HCT116 (cell line): ENCODE data around the gene RBPMS2. TPM values are rescaled to one million over a fixed set of nuclear protein-coding genes. Genes with fewer than 3 reads are reported as not detected.

Experiments
- ATAC-seq: fragments of 200-7000 bp; cut with Tn5 transposase; 2 replicates; pipeline ENCODE4 v1.9.1; 2020; ENCODE audit warnings: mild to moderate bottlenecking, moderate library complexity
- BruUV-seq: library from RNA; stranded (reverse); fragments of 400-500 nt; replicated peaks from 2 replicates; lab custom pipeline; 2021; lab: Mats Ljungman, UMichigan
- CTCF ChIA-PET: fragments of 300-600 bp; sonication (Branson Sonifier 250); formaldehyde crosslinking; loops from one replicate; lab custom pipeline; 2021; ENCODE audit warnings: antibody characterized with exemption; lab: Charles Lee
- POLR2A ChIA-PET: fragments of 300-600, 350-600 bp; sonication (Branson Sonifier 250); formaldehyde crosslinking; loops from one replicate; lab custom pipeline; 2021; ENCODE audit warnings: antibody characterized with exemption; lab: Charles Lee
- RAD21 ChIA-PET, 2 experiments: fragments of 300-600 bp; sonication (Branson Sonifier 250); formaldehyde crosslinking; loops; one replicate each; lab custom pipeline; 2023; ENCODE audit warnings: low total read pairs in 2 of 2; ENCODE audit not compliant: uncharacterized antibody in 2 of 2, unreplicated experiment in 2 of 2, low non-redundant PET in 1 of 2; lab: Charles Lee
- DNase-seq: peaks from one replicate; pipeline ENCODE4 v3.0.0-alpha.2; 2010; ENCODE audit warnings: low read depth, low spot score
- H2AFZ ChIP-seq: fragments of 200-600 bp; shearing (Covaris generic), sonication (generic); 2 replicates; pipeline ENCODE4 v1.6.1; 2017; ENCODE audit warnings: low read depth, mixed run types, mixed read lengths, antibody characterized with exemption, low read length; ENCODE audit not compliant: poor library complexity, severe bottlenecking
- H3K27ac ChIP-seq: 2 replicates; pipeline ENCODE4 v1.5.1; 2012; ENCODE audit warnings: low read depth, low read length
- H3K27me3 ChIP-seq: fragments of 200-600 bp; sonication (generic); 2 replicates; pipeline ENCODE4 v1.6.1; 2016; ENCODE audit warnings: mixed run types, low read length, mixed read lengths; ENCODE audit not compliant: insufficient read depth
- H3K36me3 ChIP-seq, 2 experiments: fragments of 200-500 bp in 1 of 2; fragments of 200-600 bp in 1 of 2; sonication (Bioruptor generic) in 1 of 2; sonication (generic) in 1 of 2; 2 replicates each; pipeline versions ENCODE4 v1.5.1 to v1.6.1; 2014 to 2016; ENCODE audit warnings: low read length in 2 of 2, inconsistent platforms in 1 of 2, mixed read lengths in 1 of 2, mixed run types in 1 of 2; ENCODE audit not compliant: insufficient read depth in 2 of 2, control insufficient read depth in 1 of 2
- H3K4me1 ChIP-seq, 2 experiments: fragments of 200-600 bp in 1 of 2; sonication (generic) in 1 of 2; 2 replicates each; pipeline versions ENCODE4 v1.5.1 to v1.6.1; 2012 to 2017; ENCODE audit warnings: low read length in 2 of 2, inconsistent platforms in 1 of 2, mild to moderate bottlenecking in 1 of 2, mixed read lengths in 1 of 2, mixed run types in 1 of 2, moderate library complexity in 1 of 2; ENCODE audit not compliant: insufficient read depth in 2 of 2, control insufficient read depth in 1 of 2
- H3K4me2 ChIP-seq: fragments of 200-600 bp; sonication (generic); 2 replicates; pipeline ENCODE4 v1.6.1; 2017; ENCODE audit warnings: mixed run types, low read length, mixed read lengths
- H3K4me3 ChIP-seq, 2 experiments: fragments of 200-600 bp in 1 of 2; sonication (generic) in 1 of 2; replicated peaks in 1 of 2; 2 replicates each; pipeline ENCODE4 v1.5.1; 2011 to 2016; ENCODE audit warnings: low read length in 2 of 2, control low read depth in 1 of 2, low read depth in 1 of 2, mild to moderate bottlenecking in 1 of 2, mixed read lengths in 1 of 2, mixed run types in 1 of 2
- H3K79me2 ChIP-seq: fragments of 200-600 bp; sonication (generic); 2 replicates; pipeline ENCODE4 v1.6.1; 2017; ENCODE audit warnings: mild to moderate bottlenecking, mixed run types, low read length, moderate library complexity, mixed read lengths; ENCODE audit not compliant: insufficient read depth
- H3K9ac ChIP-seq: fragments of 200-600 bp; sonication (generic); 2 replicates; pipeline ENCODE4 v1.6.1; 2016; ENCODE audit warnings: low read length, mixed read lengths
- H3K9me2 ChIP-seq: fragments of 200-600 bp; sonication (generic), shearing (Covaris generic); 2 replicates; pipeline ENCODE4 v1.6.1; 2017; ENCODE audit warnings: mixed run types, mild to moderate bottlenecking, moderate library complexity; ENCODE audit not compliant: insufficient read depth
- H3K9me3 ChIP-seq, 2 experiments: fragments of 200-500 bp in 1 of 2; fragments of 200-600 bp in 1 of 2; sonication (Bioruptor generic) in 1 of 2; sonication (generic) in 1 of 2; 2 replicates each; pipeline ENCODE4 v1.6.1; 2014 to 2017; ENCODE audit warnings: low read length in 2 of 2, mixed read lengths in 2 of 2, inconsistent platforms in 1 of 2, low read depth in 1 of 2, mild to moderate bottlenecking in 1 of 2, mixed run types in 1 of 2, moderate library complexity in 1 of 2; ENCODE audit not compliant: control insufficient read depth in 1 of 2, insufficient read depth in 1 of 2
- H4K20me1 ChIP-seq: fragments of 200-600 bp; sonication (generic), shearing (Covaris generic); 2 replicates; pipeline ENCODE4 v1.6.1; 2017; ENCODE audit warnings: mixed run types, mild to moderate bottlenecking, moderate library complexity; ENCODE audit not compliant: insufficient read depth
- CBX3 ChIP-seq: IDR thresholded peaks from 2 replicates; pipeline ENCODE4 v1.6.1; 2012; ENCODE audit warnings: low read depth
- CEBPB ChIP-seq: IDR thresholded peaks from 2 replicates; pipeline ENCODE4 v1.6.1; 2012; ENCODE audit warnings: low read depth
- EGR1 ChIP-seq: IDR thresholded peaks from 2 replicates; pipeline ENCODE4 v1.6.1; 2012; ENCODE audit warnings: low read depth
- EZH2phosphoT487 ChIP-seq: fragments of 200-600 bp; IDR thresholded peaks from 2 replicates; pipeline ENCODE4 v1.6.1; 2018; ENCODE audit warnings: antibody characterized with exemption, borderline replicate concordance
- MAX ChIP-seq: IDR thresholded peaks from 2 replicates; pipeline ENCODE4 v1.6.1; 2012
- POLR2A ChIP-seq: IDR thresholded peaks from 2 replicates; pipeline ENCODE4 v1.7.0; 2011; ENCODE audit warnings: borderline replicate concordance; ENCODE audit not compliant: insufficient read depth, insufficient read length; ENCODE audit errors: extremely low read depth
- POLR2AphosphoS5 ChIP-seq: IDR thresholded peaks from 2 replicates; pipeline ENCODE4 v1.6.1; 2011; ENCODE audit warnings: mild to moderate bottlenecking, low read depth, low read length, moderate library complexity
- RAD21 ChIP-seq: IDR thresholded peaks from 2 replicates; pipeline ENCODE4 v1.6.1; 2012; ENCODE audit warnings: low read depth, mild to moderate bottlenecking
- SIN3A ChIP-seq: IDR thresholded peaks from 2 replicates; pipeline ENCODE4 v1.6.1; 2012; ENCODE audit warnings: low read depth
- TCF7L2 ChIP-seq: IDR thresholded peaks from 2 replicates; pipeline ENCODE4 v1.7.0; 2011; ENCODE audit warnings: borderline replicate concordance, inconsistent platforms; ENCODE audit not compliant: insufficient read depth, insufficient read length; ENCODE audit errors: extremely low read depth
- ZFX ChIP-seq: fragments of 450-650 bp; IDR thresholded peaks from 2 replicates; pipeline ENCODE4 v1.6.1; 2017
- ZNF274 ChIP-seq: fragments of 200-500 bp; sonication (Bioruptor generic); IDR thresholded peaks from 2 replicates; pipeline ENCODE4 v1.6.1; 2014; ENCODE audit warnings: mild to moderate bottlenecking, low read depth, low read length, inconsistent platforms
- intact Hi-C: fragments of 100-400 bp; cut with micrococcal nuclease; formaldehyde crosslinking; loops from 2 replicates; pipeline ENCODE4 v1.10.0; 2022
- total RNA-seq: library from RNA; stranded (reverse); gene quantifications from one replicate; pipeline ENCODE4 v1.2.1, GENCODE V29; 2021; ENCODE audit not compliant: unreplicated experiment
- TF ChIP-seq, protein P1 (sequence below), 3 experiments: fragments of 200-600 bp in 1 of 3; sonication (generic) in 1 of 3; IDR thresholded peaks in 2 of 3; conservative IDR thresholded peaks in 1 of 3; 2 replicates each; pipeline ENCODE4 v1.5.1; 2012 to 2017; ENCODE audit warnings: low read depth in 2 of 3, low read length in 2 of 3, antibody characterized with exemption in 1 of 3, borderline replicate concordance in 1 of 3, control low read depth in 1 of 3, mild to moderate bottlenecking in 1 of 3, mixed read lengths in 1 of 3, mixed run types in 1 of 3, moderate library complexity in 1 of 3; ENCODE audit not compliant: insufficient read depth in 1 of 3

The RBPMS2 gene
- total RNA-seq, 1 experiment from 2014 or later = 11.6 TPM

DNA sequence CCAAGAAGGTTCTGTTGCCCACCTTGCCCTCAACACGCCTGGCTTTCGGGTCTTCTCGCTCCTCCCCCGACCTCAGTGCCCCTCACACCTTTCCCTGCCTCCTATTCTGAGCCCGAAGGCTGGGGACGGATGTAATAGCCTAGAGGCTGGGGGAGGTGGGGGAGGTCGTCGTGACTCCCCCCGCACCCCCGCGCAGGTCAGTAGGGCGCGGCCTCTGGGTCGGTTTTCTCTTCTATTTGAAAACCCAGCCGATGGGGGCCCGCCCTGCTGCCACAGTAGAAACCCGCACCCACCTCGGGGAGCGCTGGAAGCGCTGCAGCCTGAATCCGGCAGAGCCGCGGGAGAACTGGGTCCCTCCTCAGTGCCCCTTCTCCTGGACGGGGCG lies 1.0 kb upstream of the RBPMS2 start:
- peak overlapping the region; percentile 93 for H3K4me2 ChIP-seq
- CTCF ChIA-PET = no interaction called here

DNA sequence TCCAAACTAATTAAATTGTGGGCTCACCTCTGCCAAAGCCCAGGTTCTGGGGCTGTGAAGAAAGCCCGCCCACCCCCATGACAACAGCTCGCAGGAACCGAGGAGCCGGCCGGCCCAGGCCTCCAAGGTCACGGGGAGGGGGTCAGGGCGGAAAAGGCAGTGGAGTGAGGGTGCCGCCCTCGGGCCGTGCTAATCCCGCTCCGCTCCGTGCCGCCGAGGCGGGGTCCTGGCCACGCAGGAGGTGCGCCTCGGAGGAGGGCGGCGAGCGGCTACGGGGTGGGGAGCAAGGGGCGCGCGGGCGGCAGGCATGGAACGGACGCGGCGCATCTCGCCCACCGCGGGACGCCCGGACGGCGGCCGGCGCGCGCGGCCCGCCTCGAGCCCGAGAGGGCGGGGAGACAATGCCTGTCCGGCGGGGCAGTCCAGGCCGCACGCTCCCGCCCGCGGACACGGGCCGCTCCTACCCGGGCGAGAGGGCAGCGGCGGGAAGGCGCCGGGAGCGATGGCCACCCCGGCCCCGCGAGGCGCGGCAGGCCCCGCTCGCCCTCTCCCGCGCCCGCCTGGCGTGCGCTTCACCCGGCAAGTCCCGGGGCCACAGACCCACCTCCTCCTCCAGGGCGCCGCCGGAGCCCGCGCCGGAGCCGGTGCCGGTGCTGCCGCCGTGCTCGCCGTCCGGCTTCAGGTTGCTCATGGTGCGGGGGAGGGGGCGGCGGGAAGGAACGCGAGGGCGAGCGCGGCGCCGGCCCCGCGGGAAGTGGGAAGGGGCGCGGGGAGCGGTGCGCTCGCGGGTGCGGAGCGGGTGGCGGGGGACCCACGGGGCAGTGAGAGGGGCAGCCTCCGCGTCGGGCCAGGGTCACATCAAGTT lies 528 bp downstream of the RBPMS2 start:
- Histone ChIP-seq H2AFZ (no peak overlapping the region), H3K79me2 (no peaks in the 10 kb centered on the region), H3K9me3 (no peaks in the 10 kb centered on the region), H3K9me2 (no peaks in the 10 kb centered on the region), H3K9ac (peak overlapping the region; percentile 71), H3K4me1 (peaks cover 2 to 34% of the 10 kb centered on the region in 2 experiments; a peak in 3 of 4 replicates), H3K36me3 (no peaks in the 10 kb centered on the region), H4K20me1 (no peaks in the 10 kb centered on the region), H3K27ac (peak overlapping the region; percentile 54; the same call in 1 of the 2 replicates)
- RAD21 ChIA-PET = no interaction called here
- DNase-seq = no peak
- BruUV-seq = no TSS peak
- ATAC-seq = peak; percentile 61
- no peak for TF ChIP-seq CBX3
- TF ChIP-seq, protein P1, sequence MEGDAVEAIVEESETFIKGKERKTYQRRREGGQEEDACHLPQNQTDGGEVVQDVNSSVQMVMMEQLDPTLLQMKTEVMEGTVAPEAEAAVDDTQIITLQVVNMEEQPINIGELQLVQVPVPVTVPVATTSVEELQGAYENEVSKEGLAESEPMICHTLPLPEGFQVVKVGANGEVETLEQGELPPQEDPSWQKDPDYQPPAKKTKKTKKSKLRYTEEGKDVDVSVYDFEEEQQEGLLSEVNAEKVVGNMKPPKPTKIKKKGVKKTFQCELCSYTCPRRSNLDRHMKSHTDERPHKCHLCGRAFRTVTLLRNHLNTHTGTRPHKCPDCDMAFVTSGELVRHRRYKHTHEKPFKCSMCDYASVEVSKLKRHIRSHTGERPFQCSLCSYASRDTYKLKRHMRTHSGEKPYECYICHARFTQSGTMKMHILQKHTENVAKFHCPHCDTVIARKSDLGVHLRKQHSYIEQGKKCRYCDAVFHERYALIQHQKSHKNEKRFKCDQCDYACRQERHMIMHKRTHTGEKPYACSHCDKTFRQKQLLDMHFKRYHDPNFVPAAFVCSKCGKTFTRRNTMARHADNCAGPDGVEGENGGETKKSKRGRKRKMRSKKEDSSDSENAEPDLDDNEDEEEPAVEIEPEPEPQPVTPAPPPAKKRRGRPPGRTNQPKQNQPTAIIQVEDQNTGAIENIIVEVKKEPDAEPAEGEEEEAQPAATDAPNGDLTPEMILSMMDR (IDR thresholded peaks at IDR 0.05 in 2 of 3, conservative IDR thresholded peaks at IDR 0.05 in 1 of 3; ENCODE audit: borderline replicate concordance in 1 of 3, insufficient read depth in 1 of 3, low read depth in 2 of 3, low read length in 2 of 3) = no peak
- TF ChIP-seq RAD21 = no peak
- TF ChIP-seq SIN3A = no peak
- no peak for TF ChIP-seq CEBPB
- TF ChIP-seq POLR2AphosphoS5 = 0 out of 2 replicates have a peak, but pooled peaks have one; percentile 11
- TF ChIP-seq ZFX = peak; percentile 89
- TF ChIP-seq POLR2A = no peak
- TF ChIP-seq, all 23 proteins: peak for 2
- Histone ChIP-seq H3K4me2 (peak overlapping the region; percentile 88), H3K27me3 (no peaks in the 10 kb centered on the region), H3K4me3 (peak overlapping the region; percentile 40 to 66)
- intact Hi-C loops = no loop called here
- CTCF ChIA-PET = no interaction called here
- POLR2A ChIA-PET = interaction anchor here (0.7 kb wide), 1 partner anchor 9 kb away, joined by 3 read pairs; no protein-coding TSS in a partner anchor

More for the DNA sequence above, 1.0 kb upstream of the RBPMS2 start:
- DNase-seq (no peak), ATAC-seq (no peak)
- Histone ChIP-seq H3K36me3 (no peaks in the 10 kb centered on the region), H3K9ac (peak overlapping the region; percentile 63; the same call in 1 of the 2 replicates), H4K20me1 (no peaks in the 10 kb centered on the region), H2AFZ (no peak overlapping the region), H3K27ac (no peak overlapping the region), H3K9me3 (no peaks in the 10 kb centered on the region), H3K27me3 (no peaks in the 10 kb centered on the region), H3K4me3 (peak overlapping the region in 1 of 2 experiments; percentile 64; a peak in 2 of 4 replicates), H3K79me2 (no peaks in the 10 kb centered on the region), H3K9me2 (no peaks in the 10 kb centered on the region)
- BruUV-seq = TSS peak; percentile 30
- intact Hi-C loops = no loop called here
- RAD21 ChIA-PET = no interaction called here
- POLR2A ChIA-PET = no interaction called here
- no peak for TF ChIP-seq MAX
- TF ChIP-seq EZH2phosphoT487 = no peak
- TF ChIP-seq ZNF274 = no peak
- no peak for TF ChIP-seq TCF7L2
- TF ChIP-seq EGR1 = no peak
- TF ChIP-seq POLR2A = no peak
- TF ChIP-seq, all 23 proteins: peak for 0
- H3K4me1 ChIP-seq = peaks cover 2 to 34% of the 10 kb centered on the region in 2 experiments; a peak in 3 of 4 replicates
